B cell (primary cell): Measurements from ENCODE around the gene PLXNB2.

Experiments
- EZH2 ChIP-seq: IDR thresholded peaks from 2 replicates; pipeline ENCODE4 v1.6.1; 2012; ENCODE audit warnings: borderline replicate concordance, low read depth, mild to moderate bottlenecking, moderate library complexity, low read length; ENCODE audit not compliant: insufficient read depth, poor library complexity, severe bottlenecking
- TF ChIP-seq, protein P1 (sequence below): fragments of 200-600 bp; IDR thresholded peaks from one replicate; pipeline ENCODE4 v1.8.0; 2022; ENCODE audit warnings: antibody characterized with exemption, mild to moderate bottlenecking

DNA sequence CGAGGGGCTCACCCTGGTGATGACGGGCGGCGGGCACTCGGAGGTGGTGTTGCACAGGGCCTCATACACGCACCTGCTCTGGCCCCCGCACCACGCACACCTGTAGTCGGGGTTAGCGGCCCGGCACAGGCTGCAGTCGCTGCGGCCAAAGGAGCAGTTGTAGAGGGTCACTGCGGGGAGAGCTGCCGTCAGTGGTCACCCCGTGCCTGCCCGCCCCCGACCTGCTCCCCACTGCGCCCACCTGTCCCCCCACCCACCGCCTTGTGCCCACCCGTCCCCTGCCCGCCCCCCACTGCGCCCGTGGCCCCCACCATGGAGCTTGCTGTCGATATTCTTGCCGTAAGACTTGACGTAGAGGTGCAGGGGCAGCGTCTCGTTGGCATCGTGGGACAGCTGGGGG, 23.6 kb downstream of the PLXNB2 start:
- TF ChIP-seq EZH2, result no peak
- TF ChIP-seq, protein P1, sequence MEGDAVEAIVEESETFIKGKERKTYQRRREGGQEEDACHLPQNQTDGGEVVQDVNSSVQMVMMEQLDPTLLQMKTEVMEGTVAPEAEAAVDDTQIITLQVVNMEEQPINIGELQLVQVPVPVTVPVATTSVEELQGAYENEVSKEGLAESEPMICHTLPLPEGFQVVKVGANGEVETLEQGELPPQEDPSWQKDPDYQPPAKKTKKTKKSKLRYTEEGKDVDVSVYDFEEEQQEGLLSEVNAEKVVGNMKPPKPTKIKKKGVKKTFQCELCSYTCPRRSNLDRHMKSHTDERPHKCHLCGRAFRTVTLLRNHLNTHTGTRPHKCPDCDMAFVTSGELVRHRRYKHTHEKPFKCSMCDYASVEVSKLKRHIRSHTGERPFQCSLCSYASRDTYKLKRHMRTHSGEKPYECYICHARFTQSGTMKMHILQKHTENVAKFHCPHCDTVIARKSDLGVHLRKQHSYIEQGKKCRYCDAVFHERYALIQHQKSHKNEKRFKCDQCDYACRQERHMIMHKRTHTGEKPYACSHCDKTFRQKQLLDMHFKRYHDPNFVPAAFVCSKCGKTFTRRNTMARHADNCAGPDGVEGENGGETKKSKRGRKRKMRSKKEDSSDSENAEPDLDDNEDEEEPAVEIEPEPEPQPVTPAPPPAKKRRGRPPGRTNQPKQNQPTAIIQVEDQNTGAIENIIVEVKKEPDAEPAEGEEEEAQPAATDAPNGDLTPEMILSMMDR, result no peak
